Activated naive CD8-positive, alpha-beta T cell treated with anti-CD3 and anti-CD28 coated beads, Interleukin-2, amount 50 U/mL, for 24 hours (primary cell): ENCODE measurements around the gene ARL17B.
"Not testable (repeated sequence)": the region's sequence is repeated elsewhere in the genome, so short reads cannot be mapped to it uniquely, and the experiment has no call there.

Experiments
- ATAC-seq: fragments of 150-1000 bp; cut with Tn5 transposase; one replicate; pipeline ENCODE4 v1.10.0; 2021
- DNase-seq: peaks from one replicate; pipeline ENCODE4 v3.0.0; 2021
- H3K27ac Mint-ChIP-seq: one replicate; pipeline ENCODE4 v1.8.0; 2021; ENCODE audit warnings: mild to moderate bottlenecking, mixed read lengths
- H3K27me3 Mint-ChIP-seq: one replicate; pipeline ENCODE4 v1.8.0; 2021; ENCODE audit warnings: mixed read lengths
- H3K36me3 Mint-ChIP-seq: one replicate; pipeline ENCODE4 v1.8.0; 2021; ENCODE audit warnings: low read depth, mixed read lengths
- H3K4me1 Mint-ChIP-seq: one replicate; pipeline ENCODE4 v1.8.0; 2021; ENCODE audit warnings: mixed read lengths
- H3K4me3 Mint-ChIP-seq: one replicate; pipeline ENCODE4 v1.8.0; 2021; ENCODE audit warnings: mild to moderate bottlenecking, moderate library complexity, mixed read lengths
- H3K9me3 Mint-ChIP-seq: one replicate; pipeline ENCODE4 v1.8.0; 2021; ENCODE audit warnings: mixed read lengths

The ARL17B gene

GRCh38 chr17:46273541-46274236 lies 87.9 kb downstream of the ARL17B start:
- H3K4me1 Mint-ChIP-seq = no peaks in the 10 kb centered on the region
- H3K4me3 Mint-ChIP-seq = no peak overlapping the region
- H3K27ac Mint-ChIP-seq = no peak overlapping the region
- DNase-seq (no peak), ATAC-seq (no peak)
- H3K9me3 Mint-ChIP-seq = no peaks in the 10 kb centered on the region
- H3K27me3 Mint-ChIP-seq = peaks cover 4% of the 10 kb centered on the region
- no peaks in the 10 kb centered on the region for H3K36me3 Mint-ChIP-seq

GRCh38 chr17:46270032-46270431 lies 91.5 kb downstream of the ARL17B start:
- H3K27me3 Mint-ChIP-seq = peaks cover 14% of the 10 kb centered on the region
- H3K4me3 Mint-ChIP-seq = no peak overlapping the region
- peaks cover 28% of the 10 kb centered on the region for H3K4me1 Mint-ChIP-seq
- DNase-seq (no peak), ATAC-seq (no peak)
- H3K27ac Mint-ChIP-seq = no peak overlapping the region
- H3K36me3 Mint-ChIP-seq = no peaks in the 10 kb centered on the region
- no peaks in the 10 kb centered on the region for H3K9me3 Mint-ChIP-seq

DNA sequence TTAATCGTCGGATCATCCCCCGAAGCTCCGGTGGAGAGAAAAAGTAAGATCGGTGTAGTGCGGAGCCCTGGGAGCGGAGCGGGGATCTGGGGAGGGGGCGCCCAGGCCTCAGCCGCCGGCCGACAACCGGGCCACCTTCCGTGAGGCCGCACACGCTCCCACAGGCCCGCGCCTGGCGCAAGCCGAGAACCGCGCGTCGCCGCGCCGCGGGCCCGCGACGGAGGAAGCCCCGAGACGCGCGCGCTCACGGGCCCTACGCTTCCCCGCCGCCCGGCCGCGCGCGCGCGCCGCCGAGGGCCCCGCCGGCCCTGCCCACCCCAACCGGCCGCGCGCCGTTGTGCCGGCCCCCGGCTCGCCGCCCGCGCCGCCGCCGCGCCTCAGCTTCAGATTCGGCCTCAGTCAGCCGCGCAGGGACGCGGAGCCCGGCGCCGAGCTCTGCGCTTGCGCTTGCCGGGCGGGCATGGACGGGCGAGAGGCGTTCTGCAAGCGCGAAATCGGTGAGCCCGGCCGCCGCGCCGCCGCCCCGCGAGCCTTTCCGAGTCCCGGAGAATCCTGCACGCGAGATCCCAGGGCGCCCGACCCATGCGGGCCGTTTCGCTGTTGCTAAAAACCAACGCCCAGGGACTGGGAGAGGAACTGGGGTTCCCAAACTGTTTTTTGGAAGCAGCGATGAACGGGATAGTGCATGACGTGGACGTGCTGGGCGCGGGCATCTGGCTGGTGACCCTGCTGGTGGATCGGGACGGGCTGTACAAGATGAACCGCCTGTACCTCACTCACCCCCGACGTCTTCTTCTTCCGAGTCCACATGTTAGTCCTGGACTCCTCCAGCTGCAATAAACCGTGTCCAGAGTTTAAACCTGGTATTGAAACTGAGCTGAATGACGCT lies 94.7 kb downstream of the ARL17B start:
- Mint-ChIP-seq H3K27ac (peak overlapping the region; percentile 78), H3K27me3 (peaks cover 13% of the 10 kb centered on the region), H3K4me3 (peak overlapping the region; percentile 88), H3K4me1 (peaks cover 39% of the 10 kb centered on the region), H3K36me3 (no peaks in the 10 kb centered on the region), H3K9me3 (no peaks in the 10 kb centered on the region)
- DNase-seq (peak; percentile 91), ATAC-seq (peak; percentile 90)

GRCh38 chr17:46266063-46266655 lies 95.4 kb downstream of the ARL17B start:
- Mint-ChIP-seq H3K4me3 (peak overlapping the region; percentile 84), H3K4me1 (peaks cover 39% of the 10 kb centered on the region), H3K27ac (peak overlapping the region; percentile 78), H3K27me3 (peaks cover 11% of the 10 kb centered on the region)
- H3K36me3 Mint-ChIP-seq, H3K9me3 Mint-ChIP-seq, ATAC-seq: not testable (repeated sequence)
- DNase-seq = peak; percentile 41

- no peaks in the 10 kb centered on the region for H3K36me3 Mint-ChIP-seq
- peaks cover 15% of the 10 kb centered on the region for H3K27me3 Mint-ChIP-seq
- H3K27ac Mint-ChIP-seq = peak overlapping the region; percentile 67
- peaks cover 46% of the 10 kb centered on the region for H3K4me1 Mint-ChIP-seq
- no peaks in the 10 kb centered on the region for H3K9me3 Mint-ChIP-seq
- H3K4me3 Mint-ChIP-seq = peak overlapping the region; percentile 10
- ATAC-seq (peak; percentile 27), DNase-seq (no peak)
Observed at GRCh38 chr17:46264456-46265198, 96.9 kb downstream of the ARL17B start.

DNA sequence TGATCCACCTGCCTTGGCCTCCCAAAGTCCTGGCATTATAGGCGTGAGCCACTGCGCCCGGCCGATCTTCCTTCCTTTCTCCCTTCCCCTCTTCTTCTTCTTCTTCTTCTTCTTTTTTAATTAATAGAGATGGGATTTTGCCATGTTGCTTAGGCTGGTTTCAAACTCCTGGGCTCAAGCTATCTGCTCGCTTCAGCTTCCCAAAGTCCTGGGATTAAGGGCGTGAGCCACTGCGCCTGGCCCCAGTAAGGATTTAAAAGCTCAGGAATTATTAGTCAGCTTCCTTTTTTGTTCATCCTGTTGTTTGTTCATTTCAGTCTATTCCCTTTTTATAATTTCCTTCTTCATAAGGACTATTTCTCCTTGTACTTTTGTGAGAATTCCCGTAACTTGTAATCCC lies 99.3 kb downstream of the ARL17B start:
- Mint-ChIP-seq H3K27me3 (peaks cover 4% of the 10 kb centered on the region), H3K4me1 (peaks cover 35% of the 10 kb centered on the region), H3K4me3 (no peak overlapping the region), H3K36me3 (no peaks in the 10 kb centered on the region), H3K9me3 (no peaks in the 10 kb centered on the region), H3K27ac (no peak overlapping the region)
- DNase-seq = no peak
- no peak for ATAC-seq

GRCh38 chr17:46259845-46260661 lies 101.5 kb downstream of the ARL17B start:
- peak; percentile 71 for ATAC-seq
- not testable (repeated sequence) for H3K27ac Mint-ChIP-seq, H3K27me3 Mint-ChIP-seq

GRCh38 chr17:46256369-46256768 lies 105.2 kb downstream of the ARL17B start:
- not testable (repeated sequence) for DNase-seq, H3K27me3 Mint-ChIP-seq, H3K9me3 Mint-ChIP-seq, H3K36me3 Mint-ChIP-seq, H3K27ac Mint-ChIP-seq, H3K4me1 Mint-ChIP-seq, H3K4me3 Mint-ChIP-seq
- peak; percentile 45 for ATAC-seq

More at GRCh38 chr17:46259845-46260661, 101.5 kb downstream of the ARL17B start:
- not testable (repeated sequence) for DNase-seq, H3K36me3 Mint-ChIP-seq, H3K9me3 Mint-ChIP-seq
- Mint-ChIP-seq H3K4me3 (peak overlapping the region; percentile 76), H3K4me1 (peaks cover 19% of the 10 kb centered on the region)

GRCh38 chr17:46254215-46254614 lies 107.4 kb downstream of the ARL17B start:
- H3K4me1 Mint-ChIP-seq, DNase-seq, H3K4me3 Mint-ChIP-seq, H3K27me3 Mint-ChIP-seq, ATAC-seq, H3K9me3 Mint-ChIP-seq, H3K36me3 Mint-ChIP-seq, H3K27ac Mint-ChIP-seq: not testable (repeated sequence)

DNA sequence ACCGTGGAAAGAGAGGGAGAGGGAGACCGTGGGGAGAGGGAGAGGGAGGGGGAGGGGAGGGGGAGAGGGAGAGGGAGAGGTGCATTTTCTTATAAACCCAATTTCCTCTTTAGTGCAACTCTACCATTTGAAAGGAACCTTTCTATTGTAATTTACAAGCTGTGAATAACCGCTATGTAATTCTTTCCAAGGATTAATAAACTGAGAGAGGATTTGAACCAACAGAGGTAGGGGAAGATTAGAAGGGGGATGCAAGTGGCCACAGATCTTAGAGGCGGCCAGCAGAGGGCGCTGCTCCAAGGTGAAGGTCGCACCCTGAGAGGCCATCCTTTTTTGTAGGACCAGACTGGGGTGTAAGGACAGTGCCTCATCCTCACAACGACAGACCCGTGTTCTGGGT lies 107.8 kb downstream of the ARL17B start:
- peak; percentile 84 for DNase-seq
- H3K27ac Mint-ChIP-seq, H3K36me3 Mint-ChIP-seq, H3K27me3 Mint-ChIP-seq, H3K4me1 Mint-ChIP-seq, H3K4me3 Mint-ChIP-seq, H3K9me3 Mint-ChIP-seq: not testable (repeated sequence)
- peak; percentile 89 for ATAC-seq

DNA sequence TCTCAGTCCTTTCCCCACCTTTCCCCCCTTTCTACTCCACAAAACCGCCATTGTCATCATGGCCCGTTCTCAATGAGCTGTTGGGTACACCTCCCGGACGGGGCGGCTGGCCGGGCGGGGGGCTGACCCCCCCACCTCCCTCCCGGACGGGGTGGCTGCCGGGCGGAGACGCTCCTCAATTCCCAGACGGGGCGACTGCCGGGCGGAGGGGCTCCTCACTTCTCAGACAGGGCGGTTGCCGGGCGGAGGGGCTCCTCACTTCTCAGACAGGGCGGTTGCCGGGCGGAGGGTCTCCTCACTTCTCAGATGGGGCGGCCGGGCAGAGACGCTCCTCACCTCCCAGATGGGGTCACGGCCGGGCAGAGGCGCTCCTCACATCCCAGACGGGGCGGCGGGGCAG lies 108.8 kb downstream of the ARL17B start:
- not testable (repeated sequence) for H3K36me3 Mint-ChIP-seq, DNase-seq, H3K27ac Mint-ChIP-seq, H3K9me3 Mint-ChIP-seq, ATAC-seq, H3K27me3 Mint-ChIP-seq, H3K4me1 Mint-ChIP-seq, H3K4me3 Mint-ChIP-seq

DNA sequence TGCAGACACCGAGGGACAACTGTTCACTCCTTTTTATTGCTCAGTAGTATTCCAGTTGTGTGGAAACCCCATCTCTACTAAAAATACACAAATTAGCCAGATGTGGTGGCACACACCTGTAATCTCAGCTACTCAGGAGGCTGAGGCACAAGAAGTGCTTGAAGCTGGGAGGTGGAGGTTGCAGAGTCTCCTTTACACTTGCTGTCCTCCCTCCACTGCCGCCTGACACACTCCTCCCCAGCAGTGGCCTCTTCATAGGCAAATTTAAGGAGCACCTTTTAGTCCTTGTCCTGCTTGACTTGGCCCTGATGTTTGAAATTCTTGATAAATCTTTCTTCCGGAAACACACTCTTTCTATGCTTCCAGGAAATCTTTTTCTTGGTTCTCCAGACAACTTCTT lies 112.4 kb downstream of the ARL17B start:
- not testable (repeated sequence) for H3K4me1 Mint-ChIP-seq, ATAC-seq, H3K9me3 Mint-ChIP-seq, H3K36me3 Mint-ChIP-seq, H3K27me3 Mint-ChIP-seq, DNase-seq, H3K4me3 Mint-ChIP-seq, H3K27ac Mint-ChIP-seq

DNA sequence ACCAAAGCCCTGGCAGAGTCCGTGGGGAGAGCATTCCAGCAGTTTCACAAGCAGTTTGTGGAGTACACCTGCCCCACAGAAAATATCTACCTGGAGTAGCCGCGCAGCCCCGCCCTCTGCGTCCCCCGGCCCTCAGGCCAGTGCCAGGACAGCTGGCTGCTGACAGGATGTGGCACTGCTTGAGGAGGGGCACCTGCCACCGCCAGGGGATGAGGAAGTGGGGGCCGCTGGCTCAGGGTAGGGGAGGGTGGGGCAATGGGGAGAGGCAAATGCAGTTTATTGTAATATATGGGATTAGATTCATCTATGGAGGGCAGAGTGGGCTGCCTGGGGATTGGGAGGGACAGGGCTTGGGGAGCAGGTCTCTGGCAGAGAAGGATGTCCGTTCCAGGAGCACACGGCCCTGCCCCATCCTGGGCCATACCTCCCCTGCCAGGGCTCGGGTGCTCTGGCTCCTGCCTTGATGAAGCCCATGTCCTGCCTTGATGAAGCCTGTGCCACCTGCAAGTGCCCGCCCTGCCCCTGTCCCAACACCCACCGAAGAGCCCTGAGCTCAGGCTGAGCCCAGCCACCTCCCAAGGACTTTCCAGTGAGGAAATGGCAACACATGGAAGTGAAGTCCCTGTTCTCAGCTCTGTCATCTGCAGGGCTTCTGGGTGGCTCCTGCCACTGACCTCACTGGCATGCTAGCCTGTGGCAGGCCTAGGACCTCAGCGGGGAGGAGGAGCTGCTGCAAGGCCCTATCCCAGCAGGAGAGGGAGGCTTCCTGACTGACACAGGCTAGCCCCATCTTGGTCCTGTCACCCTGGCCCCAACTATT lies 116.4 kb downstream of the ARL17B start:
- not testable (repeated sequence) for H3K27ac Mint-ChIP-seq, H3K9me3 Mint-ChIP-seq, H3K4me3 Mint-ChIP-seq, H3K27me3 Mint-ChIP-seq, H3K4me1 Mint-ChIP-seq, DNase-seq, H3K36me3 Mint-ChIP-seq
- peak; percentile 57 for ATAC-seq
